Pulmonary artery endothelial cell (primary cell): ENCODE results near the gene LRMDA. TPM values are rescaled to one million over a fixed set of nuclear protein-coding genes. Genes with fewer than 3 reads are reported as not detected.

Experiments
- DNase-seq: peaks from one replicate; pipeline ENCODE4 v3.0.0-alpha.2; 2011; ENCODE audit warnings: low read depth, low spot score
- total RNA-seq: library from RNA; depleted of rRNA; stranded (reverse); fragments of >200 nt; gene quantifications from 2 replicates; pipeline ENCODE4 v1.2.3, GENCODE V29; 2014

Gene LRMDA
- total RNA-seq, 1 donor from 2014 or later = 14.6 TPM

DNA sequence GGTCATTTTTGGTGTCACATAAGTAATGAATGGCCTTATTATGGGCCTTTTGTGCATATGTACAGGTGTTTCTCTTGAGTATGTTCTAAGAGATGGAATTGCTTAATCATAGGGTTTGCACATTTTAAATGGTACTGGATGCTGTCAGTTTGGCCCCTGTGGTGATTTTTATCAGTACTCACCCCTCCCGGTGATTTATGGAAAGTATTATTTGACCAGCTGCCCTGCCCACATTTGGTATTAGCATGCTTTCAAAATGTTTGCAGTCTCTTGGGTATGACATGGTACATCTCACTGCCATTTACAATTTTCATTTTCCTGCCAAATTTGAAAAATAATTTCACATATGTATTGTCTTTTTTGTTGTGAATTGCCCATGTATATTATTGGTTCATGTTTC, 427.7 kb downstream of the LRMDA start:
- DNase-seq = no peak

DNA sequence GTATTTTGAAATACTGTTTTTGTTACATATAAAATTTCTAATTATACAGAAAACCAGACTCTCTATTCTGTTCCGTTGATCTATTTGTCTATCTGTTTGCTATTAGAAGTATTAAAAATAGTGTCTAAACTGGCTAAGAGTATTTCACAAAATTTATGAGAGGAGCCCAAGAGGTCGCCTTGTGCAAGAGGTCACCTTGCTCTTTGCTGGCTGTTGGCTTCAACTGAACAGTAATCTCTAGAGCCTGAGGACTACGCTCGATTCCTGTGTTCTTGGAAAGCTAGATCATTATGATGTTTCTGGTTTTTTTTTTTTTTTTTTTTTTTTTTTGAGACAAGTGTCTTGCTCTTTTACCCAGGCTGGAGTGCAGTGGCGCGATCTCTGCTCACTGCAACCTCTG, 428.6 kb downstream of the LRMDA start:
- DNase-seq = no peak

DNA sequence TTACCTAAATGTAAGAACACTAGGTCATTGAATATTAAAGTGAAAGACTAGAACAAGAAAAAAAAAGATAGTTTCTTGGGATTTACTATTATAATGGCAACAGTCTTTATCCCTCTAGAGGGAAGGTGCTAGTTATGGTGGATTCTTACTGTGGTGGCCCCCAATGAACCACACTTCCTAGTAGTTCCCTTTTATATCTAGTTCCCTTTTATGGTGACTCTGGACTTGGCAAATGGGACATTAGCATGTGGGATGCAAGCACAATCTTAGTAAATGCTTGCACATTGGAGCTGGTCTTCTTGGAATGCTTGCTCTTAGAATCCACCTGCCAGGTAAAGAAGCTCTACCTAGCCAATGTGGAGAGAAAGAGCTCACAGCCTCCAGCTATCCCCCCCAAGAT, 430.2 kb downstream of the LRMDA start:
- DNase-seq = no peak

DNA sequence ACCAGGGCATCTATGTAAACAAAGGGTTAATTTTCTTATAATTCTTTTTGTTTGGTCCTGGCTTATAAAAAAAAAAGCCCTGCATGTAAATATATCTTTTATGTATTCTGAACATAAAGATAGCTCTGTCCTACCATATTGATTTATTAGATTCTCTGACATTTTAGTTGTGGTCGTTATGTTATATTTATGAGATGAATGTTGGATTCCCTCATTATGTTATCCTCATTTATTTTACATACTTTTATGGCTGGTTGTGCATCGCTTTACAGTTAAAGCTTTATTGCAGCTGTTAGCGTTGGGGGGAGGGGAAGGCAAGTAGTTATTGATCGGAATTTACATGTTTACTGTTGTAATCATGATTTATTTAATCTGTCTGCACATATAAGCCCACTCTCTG, 431.5 kb downstream of the LRMDA start:
- DNase-seq = no peak

GRCh38 chr10:75864717-75865116, 433.3 kb downstream of the LRMDA start:
- DNase-seq = no peak

DNA sequence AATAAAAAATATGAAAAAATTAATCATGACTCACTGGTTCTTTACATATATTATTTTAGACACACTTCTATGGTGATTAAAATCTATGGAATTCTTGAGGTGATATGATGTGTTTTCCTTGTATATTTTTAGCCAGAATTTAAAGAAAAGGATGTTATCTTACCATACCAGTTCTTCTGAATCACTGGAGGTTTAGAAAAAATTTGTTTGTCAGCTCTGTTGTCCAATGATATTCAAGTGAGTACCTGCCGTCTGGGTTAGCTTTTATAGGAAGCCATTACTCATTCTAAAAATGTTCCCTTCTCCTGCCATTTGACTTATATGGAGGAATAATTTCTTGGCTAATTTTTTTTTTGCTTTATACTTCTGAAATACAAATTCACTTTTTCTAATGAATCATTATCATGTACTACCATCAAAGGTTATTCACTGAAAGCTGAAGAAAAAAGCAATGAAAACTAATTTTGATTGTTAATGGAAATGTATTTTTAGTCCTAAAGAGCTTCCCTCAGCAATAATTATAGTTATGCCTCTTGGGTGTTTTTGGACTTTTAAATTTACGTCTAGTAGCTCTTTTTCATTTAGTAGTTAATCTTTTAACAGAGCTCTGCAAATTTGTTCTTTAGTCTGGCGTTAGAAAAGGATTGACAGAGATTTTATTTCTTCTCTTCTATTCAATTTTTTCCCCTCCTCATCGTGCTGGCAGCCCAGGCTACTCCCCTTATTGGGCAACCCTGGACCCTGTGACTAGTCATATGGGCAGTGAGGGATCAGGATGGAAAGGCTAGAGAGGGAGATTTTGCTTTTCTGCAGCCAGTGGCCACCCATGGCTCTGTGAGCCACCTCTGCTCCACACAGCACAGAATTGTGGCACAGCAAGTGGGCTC, 434.2 kb downstream of the LRMDA start:
- DNase-seq = no peak

DNA sequence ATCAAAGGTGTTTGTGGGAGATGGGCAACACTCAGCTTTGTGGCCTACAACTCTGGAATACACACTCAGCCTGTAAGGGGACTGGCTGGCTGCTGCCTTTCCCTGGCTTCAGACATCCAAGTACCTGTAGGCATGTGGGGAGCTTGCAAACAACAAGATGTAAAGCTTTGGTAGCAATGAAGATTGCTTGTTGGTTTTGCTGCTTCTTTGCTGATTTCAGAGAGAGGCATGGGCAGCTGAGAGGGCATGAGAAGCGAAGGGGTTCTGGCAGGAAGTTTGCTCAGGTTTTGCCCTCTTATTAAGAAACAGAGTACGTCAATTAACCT, 434.8 kb downstream of the LRMDA start:
- DNase-seq = no peak

DNA sequence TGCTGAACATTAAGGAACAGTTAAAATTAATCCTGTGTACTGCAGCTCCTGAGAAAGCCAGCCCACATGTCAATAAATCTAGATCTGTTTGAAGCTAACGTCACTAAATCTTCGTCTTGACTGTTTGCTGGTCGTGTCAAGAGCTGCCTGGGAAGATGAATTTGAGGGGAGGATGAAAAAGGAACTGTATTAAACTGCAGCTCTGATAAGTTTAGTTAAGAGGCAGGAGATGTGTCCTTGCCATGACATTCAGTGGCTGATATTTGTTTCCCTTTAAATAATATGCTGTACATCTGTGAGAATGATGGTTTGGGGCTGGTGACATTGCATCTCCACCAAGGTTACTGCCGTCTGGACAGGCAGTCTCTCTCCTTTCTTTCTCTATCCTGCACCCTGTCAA, 435.3 kb downstream of the LRMDA start:
- no peak for DNase-seq

DNA sequence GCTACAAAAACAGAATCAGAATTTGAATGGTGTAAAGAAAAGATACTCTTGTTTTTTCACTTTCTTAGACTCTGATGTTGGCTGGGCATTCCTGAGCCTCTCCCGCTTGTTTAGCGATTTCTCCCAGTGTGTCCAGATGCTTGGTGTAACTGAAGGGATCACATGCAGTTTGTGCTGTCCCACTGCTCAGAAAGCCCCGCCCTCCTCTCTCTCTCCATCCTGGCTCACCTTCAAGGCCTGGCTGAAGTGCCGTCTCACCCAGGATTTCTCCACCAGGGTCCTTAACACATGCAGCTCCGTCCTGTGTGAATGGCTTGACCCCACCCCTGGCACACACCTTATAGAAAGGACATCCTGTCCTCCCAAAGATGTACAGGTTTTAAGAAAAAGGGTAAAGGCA, 437.1 kb downstream of the LRMDA start:
- no peak for DNase-seq

DNA sequence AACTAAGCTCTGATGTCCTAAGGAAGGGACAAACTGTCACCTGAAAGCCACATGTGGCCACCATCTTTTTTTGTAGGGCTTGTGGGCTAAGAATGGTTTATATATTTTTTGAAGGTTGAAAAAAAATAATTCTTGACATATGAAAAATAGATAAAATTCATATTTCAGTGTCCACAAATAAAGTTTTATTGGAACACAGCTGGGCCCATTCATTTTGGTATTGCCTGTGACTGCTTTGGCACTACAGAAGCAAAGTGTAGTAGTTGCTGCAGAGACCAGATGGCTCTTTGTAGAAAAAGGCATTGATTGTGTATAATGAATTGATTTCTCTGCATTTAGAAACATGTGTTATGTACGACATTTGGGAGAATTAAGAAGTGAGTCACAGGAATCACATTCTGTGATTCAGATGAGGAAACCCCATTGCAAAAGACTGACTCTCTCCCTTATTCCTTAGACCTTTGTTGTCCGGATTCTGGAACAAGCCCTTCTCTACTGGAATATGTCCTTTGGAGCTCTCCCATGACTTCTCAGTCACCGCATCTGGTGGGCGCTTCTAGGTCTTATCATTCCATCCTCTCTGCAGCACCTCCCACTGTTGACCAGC, 438.7 kb downstream of the LRMDA start:
- DNase-seq = no peak

DNA sequence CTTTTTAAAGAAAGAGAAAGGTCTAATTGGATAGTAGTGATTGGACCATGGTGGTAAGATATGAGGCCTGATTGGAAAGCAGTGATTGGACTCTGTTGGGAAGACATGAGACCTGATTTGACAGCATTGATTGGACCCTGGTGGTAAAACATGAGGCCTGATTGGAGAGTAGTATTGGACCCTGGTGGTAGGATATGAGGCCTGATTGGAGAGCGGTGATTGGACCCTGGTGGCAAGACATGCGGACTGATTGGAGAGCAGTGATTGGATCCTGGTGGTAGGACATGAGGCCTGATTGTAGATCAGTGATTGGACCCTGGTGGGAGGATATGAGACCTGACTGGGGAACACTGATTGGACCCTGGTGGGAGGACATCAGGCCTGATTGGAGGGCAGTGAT, 444.3 kb downstream of the LRMDA start:
- no peak for DNase-seq

DNA sequence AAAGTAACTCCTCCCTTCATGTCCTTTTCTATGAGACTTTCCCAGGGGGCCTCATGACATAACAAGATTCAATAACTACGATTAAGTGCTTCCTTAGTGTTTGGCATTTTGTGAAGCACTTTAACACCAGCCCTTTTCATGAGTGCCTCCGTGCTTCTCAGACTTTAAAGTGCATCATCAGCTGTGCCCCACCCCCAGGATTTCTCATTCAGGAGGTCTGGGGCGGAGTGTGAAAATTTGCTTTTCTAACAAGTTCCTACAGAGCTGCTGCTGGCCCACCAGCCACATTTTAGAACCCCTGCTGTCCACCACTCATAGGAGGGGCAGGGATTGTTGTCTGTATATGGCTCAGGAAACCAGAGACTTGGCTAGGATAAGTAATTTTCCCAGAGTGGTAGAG, 445.3 kb downstream of the LRMDA start:
- no peak for DNase-seq

GRCh38 chr10:75877877-75878276, 446.5 kb downstream of the LRMDA start:
- DNase-seq = no peak

- DNase-seq = no peak
Measured at GRCh38 chr10:75878586-75878985, 447.2 kb downstream of the LRMDA start.

GRCh38 chr10:75880031-75880775, 448.8 kb downstream of the LRMDA start:
- no peak for DNase-seq

DNA sequence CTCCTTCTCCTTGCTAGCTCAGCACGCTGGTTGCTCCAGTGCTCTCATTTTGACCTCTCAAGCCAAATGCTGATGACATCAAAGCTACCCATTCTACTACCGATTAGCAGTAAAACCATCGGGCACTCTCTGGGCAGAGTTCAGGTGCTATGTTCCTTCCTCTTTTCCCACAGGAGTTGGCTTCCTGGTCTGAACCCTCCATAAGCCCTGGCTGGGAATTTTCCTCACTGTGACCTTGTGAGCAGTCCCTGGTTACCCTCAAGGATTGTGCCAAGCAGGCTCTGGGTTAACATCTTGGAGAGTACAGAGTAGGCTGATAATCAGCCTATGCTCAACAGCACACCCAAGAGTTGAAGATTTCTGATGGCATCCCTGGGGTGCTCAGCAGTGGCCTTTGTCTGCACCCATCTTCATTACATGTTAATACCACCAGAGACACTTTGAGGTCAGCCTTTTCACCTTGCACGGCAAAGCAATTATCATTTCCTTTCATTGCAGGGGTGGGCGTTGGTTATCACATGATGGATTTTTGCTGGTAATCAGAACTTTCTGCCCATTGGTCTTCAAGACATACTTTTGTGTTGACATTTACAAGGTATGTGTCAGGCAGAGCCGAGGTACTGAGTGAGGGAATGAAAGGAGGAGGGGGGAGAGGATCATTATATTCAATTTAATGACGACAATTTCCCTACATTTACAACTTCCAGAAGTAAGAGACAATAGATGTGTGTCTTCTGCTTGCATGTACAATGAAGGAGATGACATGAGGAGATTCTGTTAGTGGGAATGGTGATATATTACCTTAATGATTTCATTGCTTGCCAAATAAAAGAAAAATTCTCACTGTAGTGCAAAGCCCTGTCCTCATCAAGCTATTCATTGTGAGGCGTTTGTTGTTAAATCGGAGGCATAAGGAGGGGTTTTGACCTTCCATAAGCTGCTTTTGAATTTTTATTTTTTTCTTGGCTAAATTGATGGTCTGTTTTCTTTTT, 452.0 kb downstream of the LRMDA start:
- no peak for DNase-seq

DNA sequence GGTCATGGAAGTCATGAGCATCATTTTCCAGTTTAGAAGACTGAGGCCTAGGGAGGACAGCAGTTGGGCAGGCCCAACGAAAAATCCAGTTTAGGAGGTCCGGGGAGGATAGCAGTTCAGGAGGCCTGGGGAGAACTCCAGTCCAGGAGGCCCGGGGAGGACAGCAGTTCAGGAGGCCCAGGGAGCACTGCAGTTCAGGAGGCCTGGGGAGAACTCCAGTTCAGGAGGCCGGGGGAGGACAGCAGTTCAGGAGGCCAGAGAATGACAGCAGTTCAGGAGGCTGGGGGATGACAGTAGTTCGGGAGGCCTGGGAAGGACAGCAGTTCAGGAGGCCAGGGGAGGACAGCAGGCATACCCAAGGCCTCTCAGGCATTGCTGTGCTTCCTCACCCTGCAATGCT, 453.4 kb downstream of the LRMDA start:
- DNase-seq = no peak

- no peak for DNase-seq
Measured at GRCh38 chr10:75887369-75887768, 455.9 kb downstream of the LRMDA start.

- no peak for DNase-seq
Measured at GRCh38 chr10:75887992-75888680, 456.7 kb downstream of the LRMDA start.

- no peak for DNase-seq
Measured at GRCh38 chr10:75889051-75889450, 457.6 kb downstream of the LRMDA start.

DNA sequence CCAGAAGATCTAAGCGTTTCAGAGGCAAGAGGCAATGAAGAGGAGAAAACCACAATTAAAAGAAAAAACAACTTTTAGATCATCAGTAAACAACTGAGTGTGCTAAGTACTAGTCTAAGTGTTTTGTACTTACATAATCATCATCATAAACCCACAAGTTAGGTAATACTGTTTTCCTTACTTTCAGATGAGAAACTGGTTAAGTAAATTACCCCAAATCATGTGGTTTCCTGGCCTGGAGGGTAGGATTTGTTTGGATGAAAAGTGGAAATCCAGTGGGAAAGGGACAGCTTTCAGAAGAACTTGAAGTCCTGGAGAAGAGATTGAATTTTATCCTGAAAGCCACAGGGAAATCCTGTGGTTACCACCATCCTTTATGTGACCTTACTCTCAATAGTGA, 463.3 kb downstream of the LRMDA start:
- no peak for DNase-seq
